NCI-H510A (cell line): ENCODE measurements around the gene HAUS5.
"Not testable (repeated sequence)": the region's sequence is repeated elsewhere in the genome, so short reads cannot be mapped to it uniquely, and the experiment has no call there.

Experiments used
- DNase-seq: peaks from one replicate; lab custom pipeline; 2025; lab: John Stamatoyannopoulos, UW

The HAUS5 gene

DNA sequence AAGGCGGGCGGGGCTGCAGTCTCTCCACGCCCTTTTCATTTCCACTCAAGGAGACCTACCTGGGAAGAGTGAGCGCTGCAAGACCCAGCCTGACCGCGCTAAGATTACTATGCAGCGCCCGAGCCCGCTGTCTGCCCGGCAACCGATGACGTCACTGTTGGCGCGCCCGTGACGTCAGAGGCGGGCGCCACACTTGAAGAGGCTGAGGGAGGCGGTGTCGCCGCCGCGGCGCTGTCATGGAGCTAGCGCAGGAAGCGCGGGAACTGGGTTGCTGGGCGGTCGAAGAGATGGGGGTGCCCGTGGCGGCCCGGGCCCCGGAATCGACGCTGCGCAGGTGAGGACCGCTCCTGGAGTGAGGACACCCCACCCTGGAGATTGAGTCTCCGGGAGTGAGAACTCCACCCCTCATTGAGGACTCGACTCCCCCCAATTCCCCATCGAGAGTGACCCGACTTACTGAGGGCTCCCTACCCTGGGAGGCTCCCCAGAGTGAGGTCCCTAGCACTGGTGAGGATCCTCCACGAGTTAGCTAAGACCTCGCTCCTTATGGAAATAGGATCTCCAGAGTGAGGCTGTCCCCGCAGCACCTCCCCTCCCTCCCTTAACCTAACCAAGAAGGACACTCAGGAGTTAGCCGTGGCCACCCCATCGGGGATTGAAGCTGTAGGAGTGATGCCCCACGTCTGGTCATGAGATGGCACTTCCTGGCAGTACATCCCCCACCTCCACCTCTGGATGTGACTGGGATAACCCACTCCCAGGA, at the start of gene HAUS5:
TSS of gene HAUS5 (plus strand) at position 177 of the 763 bp plus-strand sequence. CDS start at position 237, 60 bp downstream.
- peak; percentile 76 for DNase-seq

- no peak for DNase-seq
Measured at GRCh38 chr19:35562776-35563175, 49.8 kb upstream of the HAUS5 start.

DNA sequence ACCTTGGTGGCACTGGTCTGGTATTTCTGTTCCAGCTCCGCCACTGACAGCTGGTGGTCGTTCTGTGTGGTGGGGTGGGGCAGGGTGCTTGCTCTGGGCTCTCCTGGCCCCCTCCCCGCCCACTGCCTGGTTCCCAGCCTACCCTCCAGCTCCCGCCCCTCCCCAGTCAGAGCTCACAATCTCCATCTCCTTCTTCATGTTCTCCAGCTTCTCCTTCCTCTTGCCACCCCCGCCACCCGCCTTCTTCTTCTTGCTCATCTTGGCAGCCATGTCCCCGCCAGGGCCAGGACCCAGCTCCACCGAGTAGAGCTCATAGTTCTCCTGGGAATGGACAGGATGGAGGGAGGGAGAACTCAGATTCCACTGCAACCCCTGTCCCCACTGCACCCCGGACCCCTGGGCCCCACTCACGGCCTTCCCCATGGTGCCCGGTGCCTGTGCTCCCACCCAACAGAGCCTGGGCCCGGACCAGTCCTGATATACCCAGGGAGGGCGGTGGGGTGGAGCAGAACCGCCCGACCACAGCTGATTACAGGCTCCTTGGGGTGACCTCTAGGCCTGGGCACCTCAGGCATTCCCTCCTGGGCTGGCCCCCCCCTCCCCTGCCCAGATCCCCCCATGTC, 49.2 kb upstream of the HAUS5 start, which contains the start of gene ATP4A:
TSS of gene ATP4A (minus strand) at position 452 of the 623 bp plus-strand sequence. CDS start at position 423, 29 bp downstream.
- no peak for DNase-seq

- no peak for DNase-seq
Measured at GRCh38 chr19:35565016-35565856, 47.3 kb upstream of the HAUS5 start.

DNA sequence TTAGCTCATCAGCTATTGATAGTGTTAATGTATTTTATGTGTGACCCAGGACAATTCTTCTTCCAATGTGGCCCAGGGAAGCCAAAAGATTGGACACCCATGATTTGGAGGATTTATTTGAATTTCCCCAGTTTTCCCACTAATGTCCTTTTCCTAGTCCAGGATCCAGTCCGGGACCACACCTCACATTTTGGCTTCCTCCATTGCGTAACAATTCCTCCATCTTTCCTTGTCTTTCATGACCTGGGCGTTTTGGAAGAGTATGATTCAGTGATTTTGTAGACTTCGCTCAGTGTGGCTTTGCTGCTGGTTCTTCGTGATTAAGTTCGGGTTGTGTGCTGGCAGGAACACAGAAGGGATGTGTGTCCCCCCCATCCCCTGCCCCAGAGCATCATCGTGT, 45.8 kb upstream of the HAUS5 start:
- no peak for DNase-seq

DNA sequence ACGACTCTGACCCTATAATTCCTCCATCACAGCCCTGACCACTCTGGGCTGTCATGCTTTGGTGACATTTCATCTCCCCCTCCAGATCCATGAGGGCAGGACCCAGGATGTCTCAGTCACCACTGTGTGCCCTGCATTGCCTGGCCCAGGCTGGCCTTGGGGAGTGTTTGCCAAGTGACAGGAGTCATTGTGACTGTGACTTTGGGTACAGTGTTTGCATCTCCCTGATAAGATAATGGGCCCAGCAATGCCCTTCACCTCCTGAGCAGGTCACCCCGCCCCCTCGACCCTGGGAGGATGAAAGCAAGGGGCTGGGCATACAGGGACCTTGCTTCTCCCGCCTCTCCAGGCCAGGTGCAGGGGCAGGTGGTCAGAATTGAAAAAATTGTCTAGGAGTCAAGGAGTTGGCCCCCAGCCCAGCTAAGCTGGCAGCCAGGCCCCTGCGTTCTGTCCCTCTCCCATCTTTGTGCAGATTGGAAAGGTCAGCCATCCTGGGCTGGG, 43.2 kb upstream of the HAUS5 start:
- DNase-seq: no peak

GRCh38 chr19:35571406-35571965, 41.0 kb upstream of the HAUS5 start:
- DNase-seq: no peak

- DNase-seq: no peak
Measured at GRCh38 chr19:35577918-35578317, 34.6 kb upstream of the HAUS5 start.

DNA sequence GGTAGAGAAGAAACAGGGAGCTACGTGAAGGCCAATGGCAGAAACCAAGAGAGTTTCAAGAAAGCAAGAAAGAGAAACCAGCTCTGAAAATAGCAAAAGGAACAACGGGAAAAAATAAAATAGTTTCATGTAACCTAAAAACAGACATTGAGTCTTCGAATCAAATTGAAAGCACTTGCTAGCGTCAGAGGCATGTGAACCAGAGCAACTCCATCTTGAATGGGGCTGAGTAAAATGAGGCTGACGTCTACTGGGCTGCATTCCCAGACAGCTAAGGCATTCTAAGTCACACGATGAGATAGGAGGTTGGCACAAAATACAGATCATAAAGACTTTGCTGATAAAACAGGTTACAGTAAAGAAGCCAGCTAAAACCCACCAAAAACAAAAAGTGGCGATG, 33.8 kb upstream of the HAUS5 start:
- no peak for DNase-seq

GRCh38 chr19:35582760-35583159, 29.8 kb upstream of the HAUS5 start:
- no peak for DNase-seq

DNA sequence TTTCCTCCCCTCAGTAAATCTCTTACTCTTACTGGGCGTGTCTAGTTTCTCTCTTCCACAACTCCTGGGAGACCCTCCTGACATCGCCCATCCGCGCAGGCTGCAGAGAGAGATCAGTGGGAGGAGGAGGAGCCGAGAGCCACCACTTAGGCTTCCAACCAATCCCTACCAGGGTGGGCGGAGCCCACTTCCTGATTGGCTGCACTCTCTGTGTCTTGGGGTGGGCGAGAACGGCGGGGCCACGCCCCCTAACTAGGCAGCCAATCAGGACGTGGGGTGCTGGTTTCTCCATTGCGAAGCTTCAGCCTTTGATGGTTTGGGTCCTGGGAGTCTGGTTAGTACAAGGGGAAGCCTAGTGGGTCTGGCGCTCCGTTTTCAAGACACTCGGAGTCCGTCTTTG, 26.7 kb upstream of the HAUS5 start, which contains the start of gene PMIS2:
TSS of gene PMIS2 (plus strand) at position 326 of the 400 bp plus-strand sequence. CDS start 87 bp downstream, outside the sequence.
- DNase-seq: no peak

GRCh38 chr19:35587321-35587720, 25.2 kb upstream of the HAUS5 start:
- DNase-seq: no peak

DNA sequence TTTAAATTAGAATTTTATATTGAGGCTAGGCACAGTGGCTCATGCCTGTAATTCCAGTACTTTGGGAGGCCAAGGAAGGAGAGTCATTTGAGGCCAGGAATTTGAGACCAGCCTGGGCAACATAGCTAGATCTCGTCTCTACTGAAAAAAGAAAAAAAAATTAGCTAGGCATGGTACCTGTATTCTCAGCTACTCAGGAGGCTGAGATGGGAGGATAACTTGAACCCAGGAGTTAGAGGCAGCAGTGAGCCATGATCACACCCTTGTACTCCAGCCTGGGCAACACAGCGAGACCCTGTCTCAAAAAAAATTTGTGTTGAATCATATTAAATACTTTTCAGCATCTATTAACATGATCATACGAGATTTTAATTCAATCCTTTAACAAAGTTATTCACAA, 21.7 kb upstream of the HAUS5 start:
- no peak for DNase-seq

GRCh38 chr19:35592226-35592625, 20.3 kb upstream of the HAUS5 start:
- no peak for DNase-seq

- DNase-seq: not testable (repeated sequence)
Measured at GRCh38 chr19:35595026-35595425, 17.5 kb upstream of the HAUS5 start.

- DNase-seq: no peak
Measured at GRCh38 chr19:35595928-35596327, 16.6 kb upstream of the HAUS5 start.

GRCh38 chr19:35596366-35596999, 16.1 kb upstream of the HAUS5 start:
- DNase-seq: no peak

DNA sequence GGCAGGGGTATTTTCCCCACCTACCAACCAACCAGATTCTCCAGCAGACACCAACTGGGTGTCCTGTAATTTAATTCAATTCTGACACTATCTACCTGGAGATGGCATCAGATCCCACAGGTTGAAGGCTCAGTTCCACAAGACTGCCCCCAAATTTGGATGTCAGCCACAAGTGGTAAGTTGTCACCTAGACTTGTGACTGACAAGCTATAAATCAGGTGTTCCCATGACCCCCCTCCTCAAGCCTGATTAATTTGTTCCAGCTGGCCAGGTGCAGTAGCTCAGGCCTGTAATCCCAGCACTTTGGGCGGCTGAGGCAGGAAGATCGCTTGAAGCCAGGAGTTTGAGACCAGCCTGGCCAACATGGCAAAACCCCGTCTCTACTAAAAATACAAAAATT, 10.6 kb upstream of the HAUS5 start:
- DNase-seq: no peak

DNA sequence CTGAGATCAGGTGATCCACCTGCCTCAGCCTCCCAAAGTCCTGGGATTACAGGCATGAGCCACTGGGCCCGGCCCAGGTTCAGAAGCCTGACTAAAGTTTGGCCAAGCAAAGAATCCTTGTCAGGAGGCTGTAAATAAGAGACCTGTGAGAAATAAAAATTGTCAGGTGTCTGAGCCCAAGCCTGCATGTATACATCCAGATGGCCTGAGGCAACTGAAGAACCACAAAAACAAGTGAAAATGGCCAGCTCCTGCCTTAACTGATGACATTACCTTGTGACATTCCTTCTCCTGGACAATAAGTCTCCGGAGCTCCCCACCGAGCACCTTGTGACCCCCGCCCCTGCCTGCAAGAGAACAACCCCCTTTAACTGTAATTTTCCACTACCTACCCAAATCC, 8.1 kb upstream of the HAUS5 start:
- DNase-seq: not testable (repeated sequence)

GRCh38 chr19:35607170-35607569, 5.4 kb upstream of the HAUS5 start:
- DNase-seq: not testable (repeated sequence)

DNA sequence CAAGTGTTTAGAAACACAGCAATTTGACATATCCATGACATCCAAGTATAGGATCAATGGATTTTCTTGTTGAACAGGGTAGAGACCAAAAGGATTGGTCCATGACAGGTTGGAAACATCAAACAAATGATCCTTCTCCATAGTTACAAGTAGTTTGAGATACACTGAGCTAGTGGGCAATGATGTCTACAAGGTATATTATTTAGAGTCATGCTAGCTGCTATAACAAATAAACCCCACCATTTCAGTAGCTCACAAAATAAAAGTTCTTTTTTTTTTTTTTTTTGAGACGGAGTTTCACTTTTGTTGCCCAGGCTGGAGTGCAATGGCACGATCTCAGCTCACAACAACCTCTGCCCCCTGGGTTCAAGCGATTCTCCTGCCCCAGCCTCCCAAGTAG, 4.9 kb upstream of the HAUS5 start:
- DNase-seq: no peak
